Lower leg skin (tissue), 4 donors: Measurements from ENCODE around the gene ZNF343. TPM values are rescaled to one million over a fixed set of nuclear protein-coding genes. Genes with fewer than 3 reads are reported as not detected.

Experiments used
- DNase-seq, 2 donors: peaks; one replicate each; pipeline ENCODE4 v3.0.0-alpha.2; 2019; ENCODE audit warnings: low spot score in 2 of 2
- H3K4me3 ChIP-seq: fragments of 200-600 bp; sonication (generic); 2 replicates; pipeline ENCODE4 v1.5.1; 2017; ENCODE audit warnings: mild to moderate bottlenecking, low read depth; ENCODE audit not compliant: poor library complexity, severe bottlenecking
- CTCF ChIP-seq, 3 donors: fragments of 450-650 bp; IDR thresholded peaks; one replicate each; pipeline ENCODE4 v1.5.1; 2016; ENCODE audit warnings: antibody characterized with exemption in 3 of 3, mild to moderate bottlenecking in 3 of 3, moderate library complexity in 2 of 3
- POLR2A ChIP-seq, 2 donors: fragments of 450-650 bp; IDR thresholded peaks; one replicate each; pipeline ENCODE4 v1.6.1; 2016 to 2017; ENCODE audit warnings: antibody characterized with exemption in 2 of 2, mild to moderate bottlenecking in 1 of 2, moderate library complexity in 1 of 2
- WGBS, 2 donors: methylation state at CpG; one replicate each; pipeline ENCODE4 v1.1.5; 2018; 5-methylcytosine and 5-hydroxymethylcytosine counted together
- intact Hi-C: fragments of 100-400 bp; cut with DNase I; formaldehyde crosslinking; loops from one replicate; pipeline ENCODE4 v1.15.0; 2023; ENCODE audit warnings: low total_unique reads
- total RNA-seq, 4 donors: library from RNA; depleted of rRNA; stranded (reverse); fragments of >200 nt; gene quantifications; one replicate each; pipeline ENCODE4 v1.1.0, GENCODE V29; 2016

The ZNF343 gene
- total RNA-seq, 4 donors from 2014 or later: 10.6 to 12.9 (median 11.3) TPM

DNA sequence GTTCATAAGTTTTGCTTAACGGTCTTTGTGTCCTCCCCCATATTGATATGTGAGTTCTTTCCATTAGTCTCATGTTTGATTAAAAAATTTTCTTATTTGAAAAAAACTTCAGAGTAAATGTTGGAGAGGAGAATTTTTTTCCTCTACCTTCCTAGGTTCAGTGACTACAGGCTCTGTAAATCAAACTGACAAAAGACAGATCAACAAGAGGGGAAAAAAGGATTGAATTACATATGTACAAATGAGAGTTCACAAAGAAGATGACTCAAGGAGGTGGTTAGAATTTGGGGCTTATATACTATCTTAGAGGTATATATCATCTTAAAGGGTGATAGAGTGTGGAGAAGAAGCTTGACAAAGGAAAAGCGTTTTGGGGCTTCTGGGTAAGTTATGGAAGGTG, 33.2 kb upstream of the ZNF343 start:
- WGBS, 2 donors: 67 to 76% methylated on average over 2 of the region's 2 CpGs
- no peak for DNase-seq
- TF ChIP-seq POLR2A (IDR thresholded peaks at IDR 0.05): no peak
- TF ChIP-seq CTCF (IDR thresholded peaks at IDR 0.05): no peak
- no peak overlapping the region for H3K4me3 ChIP-seq
- intact Hi-C loops: no loop called here

- WGBS, 2 donors: 38 to 46% methylated on average over 8 of the region's 8 CpGs
- H3K4me3 ChIP-seq: no peak overlapping the region
- intact Hi-C loops: no loop called here
- TF ChIP-seq CTCF (IDR thresholded peaks at IDR 0.05) (no peak), POLR2A (IDR thresholded peaks at IDR 0.05) (no peak)
- no peak for DNase-seq
Measured at GRCh38 chr20:2538931-2539720, 30.4 kb upstream of the ZNF343 start.

DNA sequence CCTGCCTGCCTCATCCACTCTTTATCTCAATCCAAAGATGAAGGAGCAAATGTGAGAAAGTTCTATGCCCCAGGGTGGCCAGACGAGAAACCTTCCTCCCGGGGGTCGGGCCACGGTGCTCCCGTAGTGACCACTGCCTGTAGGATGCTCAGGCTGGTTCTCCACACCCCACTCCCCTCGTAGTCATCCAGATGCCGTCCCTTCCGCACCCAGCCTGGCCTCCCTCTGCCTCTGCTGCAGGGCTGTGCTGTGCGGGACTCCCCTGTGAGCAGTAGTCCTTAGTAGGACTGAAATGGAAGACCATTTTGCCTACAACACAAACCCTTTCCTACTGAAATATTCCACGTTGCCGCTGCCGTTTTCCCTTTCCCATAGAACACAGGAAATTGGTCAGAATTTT, 29.6 kb upstream of the ZNF343 start:
- DNase-seq: peak in 1 of 2 donors; percentile 75
- intact Hi-C loops: no loop called here
- TF ChIP-seq CTCF (IDR thresholded peaks at IDR 0.05) (no peak), POLR2A (IDR thresholded peaks at IDR 0.05) (no peak)
- WGBS, 2 donors: 78 to 83% methylated on average over 12 of the region's 12 CpGs
- no peak overlapping the region for H3K4me3 ChIP-seq

GRCh38 chr20:2537101-2537500, 28.4 kb upstream of the ZNF343 start:
- peak in 1 of 2 donors; percentile 63 for DNase-seq
- intact Hi-C loops: no loop called here
- no peak overlapping the region for H3K4me3 ChIP-seq
- WGBS, 2 donors: 86 to 87% methylated on average over 5 of the region's 5 CpGs
- TF ChIP-seq CTCF (IDR thresholded peaks at IDR 0.05) (no peak), POLR2A (IDR thresholded peaks at IDR 0.05) (no peak)

DNA sequence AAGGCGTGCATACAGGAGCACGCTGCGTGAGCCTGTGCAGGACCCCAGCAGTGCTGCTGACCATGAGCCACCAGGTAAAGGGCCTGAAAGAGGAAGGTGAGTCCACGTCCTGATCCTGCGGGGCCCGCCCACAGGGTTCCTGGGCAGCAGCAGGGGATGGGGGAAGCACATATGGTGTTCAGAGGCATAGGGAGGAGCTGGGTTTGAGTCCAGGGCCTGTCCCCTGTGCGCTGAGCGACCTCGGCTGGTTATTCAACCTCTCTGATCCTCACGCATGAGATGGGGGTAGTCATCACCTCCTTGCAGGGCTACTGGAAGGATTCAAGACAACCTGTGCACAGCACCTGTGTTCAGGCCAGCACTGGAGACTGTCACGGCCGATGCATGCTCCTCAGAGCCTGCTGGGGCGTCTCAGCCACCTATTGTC, 27.9 kb upstream of the ZNF343 start, which contains the start of gene TMC2:
Gene TMC2, plus strand, starts transcription at position 14 of the 427 bp plus-strand sequence. Its CDS starts 49 bp downstream, at position 63.
- no peak for TF ChIP-seq CTCF (IDR thresholded peaks at IDR 0.05)
- TF ChIP-seq POLR2A (IDR thresholded peaks at IDR 0.05): no peak
- no peak for DNase-seq
- no peak within 1 kb of the TSS for H3K4me3 ChIP-seq
- intact Hi-C loops: no loop called here
- WGBS, 2 donors: 79 to 84% methylated on average over 13 of the region's 13 CpGs
